Gastroesophageal sphincter (tissue), 4 donors: ENCODE results near the gene SLC6A12. TPM values are rescaled to one million over a fixed set of nuclear protein-coding genes. Genes with fewer than 3 reads are reported as not detected.

Source experiments
- ATAC-seq: fragments of 150-250 bp; one replicate; pipeline ENCODE4 v1.9.1; 2016; ENCODE audit warnings: mild to moderate bottlenecking, moderate library complexity
- H3K27ac ChIP-seq, 4 donors: fragments of 200-600 bp; sonication (generic) in 3 of 4; 1 replicate in 3 of 4; 2 replicates in 1 of 4; pipeline ENCODE4 v1.5.1; 2016 to 2019
- H3K27me3 ChIP-seq: fragments of 200-600 bp; sonication (generic); one replicate; pipeline ENCODE4 v1.5.1; 2019
- H3K36me3 ChIP-seq, 2 donors: fragments of 200-600 bp; sonication (generic); one replicate each; pipeline ENCODE4 v1.5.1; 2019; ENCODE audit warnings: control low read depth in 1 of 2
- H3K4me1 ChIP-seq, 3 donors: fragments of 200-600 bp; sonication (generic); 1 replicate in 2 of 3; 2 replicates in 1 of 3; pipeline ENCODE4 v1.5.1; 2016 to 2019; ENCODE audit warnings: control low read depth in 2 of 3
- H3K4me3 ChIP-seq, 2 donors: fragments of 200-600 bp; sonication (generic); one replicate each; pipeline ENCODE4 v1.5.1; 2019; ENCODE audit warnings: mild to moderate bottlenecking in 1 of 2, moderate library complexity in 1 of 2
- H3K9me3 ChIP-seq, 3 donors: fragments of 200-600 bp; sonication (generic); one replicate each; pipeline ENCODE4 v1.5.1; 2017 to 2019; ENCODE audit warnings: control low read depth in 2 of 3
- CTCF ChIP-seq, 4 experiments: fragments of 200-600 bp in 2 of 4; fragments of 450-650 bp in 2 of 4; sonication (generic) in 1 of 4; IDR thresholded peaks; one replicate each; pipeline ENCODE4 v1.5.1; 2017 to 2019; ENCODE audit warnings: antibody characterized with exemption in 4 of 4, mild to moderate bottlenecking in 2 of 4, moderate library complexity in 2 of 4
- EP300 ChIP-seq: sonication (generic); formaldehyde crosslinking; IDR thresholded peaks from one replicate; pipeline ENCODE4 v1.6.1; 2017; ENCODE audit warnings: antibody characterized with exemption, mild to moderate bottlenecking
- POLR2A ChIP-seq, 2 donors: fragments of 450-650 bp; IDR thresholded peaks; one replicate each; pipeline ENCODE4 v1.6.1; 2017; ENCODE audit warnings: antibody characterized with exemption in 2 of 2, mild to moderate bottlenecking in 2 of 2, moderate library complexity in 1 of 2
- POLR2AphosphoS5 ChIP-seq: sonication (generic); formaldehyde crosslinking; IDR thresholded peaks from one replicate; pipeline ENCODE4 v1.6.1; 2017; ENCODE audit warnings: antibody characterized with exemption
- WGBS, 2 donors: methylation state at CpG; one replicate each; pipeline ENCODE4 v1.1.5; 2018; ENCODE audit warnings: low coverage in 1 of 2; 5-methylcytosine and 5-hydroxymethylcytosine counted together
- total RNA-seq, 4 donors: library from RNA; depleted of rRNA; stranded (reverse); fragments of >200 nt; gene quantifications; one replicate each; pipeline ENCODE4 v1.1.0, GENCODE V29; 2016

Gene SLC6A12
- total RNA-seq, 4 donors from 2014 or later = 11.3 TPM; not detected in 3

- no peaks in the 10 kb centered on the region for H3K9me3 ChIP-seq
- peaks cover 31% of the 10 kb centered on the region for H3K27me3 ChIP-seq
- H3K4me3 ChIP-seq = no peak overlapping the region
- peaks cover 0 to 32% (median 3%) of the 10 kb centered on the region in 3 donors for H3K4me1 ChIP-seq
- no peak for ATAC-seq
- H3K36me3 ChIP-seq = no peaks in the 10 kb centered on the region
- H3K27ac ChIP-seq = no peak overlapping the region
- WGBS, 2 donors = no CpG with 5 or more reads among the region's 11 CpGs
- TF ChIP-seq CTCF (IDR thresholded peaks at IDR 0.05) (no peak), POLR2AphosphoS5 (no peak), EP300 (no peak), POLR2A (IDR thresholded peaks at IDR 0.05) (no peak)
These were observed 36.5 kb downstream of the SLC6A12 start for GRCh38 chr12:177336-177979.

- Histone ChIP-seq H3K27ac (no peak overlapping the region), H3K27me3 (peaks cover 40% of the 10 kb centered on the region), H3K4me3 (no peak overlapping the region), H3K9me3 (no peaks in the 10 kb centered on the region), H3K4me1 (peaks cover 0 to 32% (median 3%) of the 10 kb centered on the region in 3 donors), H3K36me3 (no peaks in the 10 kb centered on the region)
- ATAC-seq = no peak
- WGBS, 2 donors = 30 to 61% methylated on average over 7 to 10 of the region's 16 CpGs
- no peak for TF ChIP-seq POLR2AphosphoS5
- TF ChIP-seq POLR2A (IDR thresholded peaks at IDR 0.05) = no peak
- no peak for TF ChIP-seq EP300
- TF ChIP-seq CTCF (IDR thresholded peaks at IDR 0.05) = no peak
These were observed 37.4 kb downstream of the SLC6A12 start for GRCh38 chr12:176321-177181.

GRCh38 chr12:175759-176158 lies 38.2 kb downstream of the SLC6A12 start:
- no peak overlapping the region for H3K4me3 ChIP-seq
- H3K27ac ChIP-seq = no peak overlapping the region
- peaks cover 48% of the 10 kb centered on the region for H3K27me3 ChIP-seq
- H3K4me1 ChIP-seq = peaks cover 0 to 32% (median 3%) of the 10 kb centered on the region in 3 donors
- ATAC-seq = no peak
- WGBS, 2 donors = no CpG with 5 or more reads among the region's 16 CpGs
- TF ChIP-seq EP300 (no peak), POLR2A (IDR thresholded peaks at IDR 0.05) (no peak), CTCF (IDR thresholded peaks at IDR 0.05) (no peak), POLR2AphosphoS5 (no peak)
- no peaks in the 10 kb centered on the region for H3K36me3 ChIP-seq
- H3K9me3 ChIP-seq = no peaks in the 10 kb centered on the region

GRCh38 chr12:175250-175649 lies 38.7 kb downstream of the SLC6A12 start:
- Histone ChIP-seq H3K9me3 (no peaks in the 10 kb centered on the region), H3K27ac (no peak overlapping the region), H3K27me3 (peaks cover 52% of the 10 kb centered on the region), H3K4me1 (peaks cover 0 to 32% (median 3%) of the 10 kb centered on the region in 3 donors), H3K4me3 (no peak overlapping the region), H3K36me3 (no peaks in the 10 kb centered on the region)
- ATAC-seq = no peak
- WGBS, 2 donors = 20% methylated on average over 1 of the region's 10 CpGs; no CpG with 5 or more reads in 1 of the 2 donors
- TF ChIP-seq POLR2A (IDR thresholded peaks at IDR 0.05) (no peak), CTCF (IDR thresholded peaks at IDR 0.05) (no peak), EP300 (no peak), POLR2AphosphoS5 (no peak)
